K562 (cell line): ENCODE measurements around the gene FSTL4. TPM values are rescaled to one million over a fixed set of nuclear protein-coding genes. Genes with fewer than 3 reads are reported as not detected.

Experiments
- ATAC-seq: fragments of 200-7000 bp; cut with Tn5 transposase; 3 replicates; pipeline ENCODE4 v1.9.1; 2020; ENCODE audit warnings: moderate library complexity
- BruUV-seq: library from RNA; stranded (reverse); fragments of 400-500 nt; replicated peaks from 2 replicates; lab custom pipeline; 2021; lab: Mats Ljungman, UMichigan
- CTCF ChIA-PET: fragments of 300-600 bp; formaldehyde crosslinking; extraction: SDS; loops from one replicate; lab custom pipeline; 2021; ENCODE audit warnings: low intra/inter-chr PET ratio; lab: Yijun Ruan, JAX
- POLR2A ChIA-PET: fragments of 300-600, 350-650 bp; sonication (Branson Sonifier 250); formaldehyde crosslinking; extraction: SDS; loops from one replicate; lab custom pipeline; 2021; ENCODE audit warnings: antibody characterized with exemption, inconsistent platforms; lab: Yijun Ruan, JAX
- DNase-seq, 4 experiments: peaks; one replicate each; pipeline versions ENCODE4 v3.0.0 to v3.0.0-alpha.2; 2011 to 2018; ENCODE audit warnings: low spot score in 3 of 4, mixed read lengths in 3 of 4; ENCODE audit errors: extremely low read depth in 1 of 4
- FAIRE-seq: peaks from 2 replicates; lab custom pipeline; 2011; peaks lifted over from hg19 to GRCh38; lab: Jason Lieb, UNC
- H2AFZ ChIP-seq: 2 replicates; pipeline ENCODE4 v1.6.0; 2011; ENCODE audit warnings: low read depth, low read length, control low read depth, inconsistent platforms
- H3K27ac ChIP-seq: fragments of 200-600 bp; 3 replicates; pipeline ENCODE4 v1.8.0; 2011; ENCODE audit warnings: low read depth, mild to moderate bottlenecking, control low read depth, inconsistent platforms, low read length, moderate library complexity, mixed read lengths; ENCODE audit errors: extremely low read depth
- H3K27me3 ChIP-seq, 2 experiments: fragments of 300-600 bp in 1 of 2; 2 replicates in 1 of 2; 3 replicates in 1 of 2; pipeline versions ENCODE4 v1.6.0 to v1.8.0; 2011; ENCODE audit warnings: inconsistent platforms in 2 of 2, low read length in 2 of 2, mild to moderate bottlenecking in 1 of 2, mixed read lengths in 1 of 2, moderate library complexity in 1 of 2; ENCODE audit not compliant: control insufficient read depth in 2 of 2, insufficient read depth in 2 of 2
- H3K36me3 ChIP-seq: fragments of 300-600 bp; 3 replicates; pipeline ENCODE4 v1.8.0; 2011; ENCODE audit warnings: mild to moderate bottlenecking, low read length, inconsistent platforms; ENCODE audit not compliant: control insufficient read depth, insufficient read depth
- H3K4me1 ChIP-seq, 2 experiments: fragments of 200-600 bp in 1 of 2; replicated peaks in 1 of 2; 2 replicates in 1 of 2; 3 replicates in 1 of 2; pipeline versions ENCODE4 v1.5.1 to v1.8.0; 2011; ENCODE audit warnings: inconsistent platforms in 2 of 2, low read length in 2 of 2, mild to moderate bottlenecking in 1 of 2, mixed read lengths in 1 of 2, moderate library complexity in 1 of 2; ENCODE audit not compliant: control insufficient read depth in 2 of 2, insufficient read depth in 2 of 2
- H3K4me2 ChIP-seq: 2 replicates; pipeline ENCODE4 v1.6.1; 2011; ENCODE audit warnings: low read length, control low read depth, inconsistent platforms, mixed read lengths; ENCODE audit not compliant: insufficient read depth
- H3K4me3 ChIP-seq: fragments of 200-600 bp; sonication (generic), shearing (Covaris generic); 2 replicates; pipeline ENCODE4 v1.5.1; 2016; ENCODE audit warnings: control low read depth, inconsistent platforms
- H3K79me2 ChIP-seq: fragments of 200-600 bp; 3 replicates; pipeline ENCODE4 v1.8.0; 2011; ENCODE audit warnings: low read length, inconsistent platforms; ENCODE audit not compliant: control insufficient read depth, insufficient read depth
- H3K9ac ChIP-seq, 2 experiments: 2 replicates each; pipeline versions ENCODE4 v1.6.0 to v1.6.1; 2011; ENCODE audit warnings: low read depth in 2 of 2, low read length in 2 of 2, control low read depth in 1 of 2, inconsistent platforms in 1 of 2, mild to moderate bottlenecking in 1 of 2, mixed read lengths in 1 of 2; ENCODE audit not compliant: insufficient read depth in 1 of 2
- H3K9me1 ChIP-seq: one replicate; pipeline ENCODE4 v1.6.0; 2011; ENCODE audit warnings: inconsistent platforms, mild to moderate bottlenecking, low read length, moderate library complexity; ENCODE audit not compliant: control insufficient read depth, insufficient read depth
- H3K9me3 ChIP-seq: replicated peaks from 2 replicates; pipeline ENCODE4 v1.5.1; 2011; ENCODE audit warnings: low read depth, low read length, inconsistent platforms; ENCODE audit not compliant: control insufficient read depth, insufficient read depth
- H4K20me1 ChIP-seq: replicated peaks from 2 replicates; pipeline ENCODE4 v1.6.1; 2011; ENCODE audit warnings: low read length, inconsistent platforms, mixed read lengths; ENCODE audit not compliant: control insufficient read depth, insufficient read depth
- E2F4 ChIP-seq: sonication (generic); formaldehyde crosslinking; IDR thresholded peaks from 2 replicates; pipeline ENCODE4 v1.8.0; 2022; ENCODE audit warnings: mild to moderate bottlenecking, low read depth, missing genetic modification reagents
- HDAC1 ChIP-seq, 2 experiments: fragments of 450-650 bp; IDR thresholded peaks; 2 replicates each; pipeline ENCODE4 v1.6.1; 2016 to 2017; ENCODE audit warnings: inconsistent platforms in 1 of 2, mild to moderate bottlenecking in 1 of 2, moderate library complexity in 1 of 2
- HNRNPH1 ChIP-seq: fragments of 200-400 bp; formaldehyde crosslinking; optimal IDR thresholded peaks from 2 replicates; pipeline ENCODE3; 2017; ENCODE audit warnings: low read depth, mild to moderate bottlenecking, low read length, moderate library complexity
- MTA2 ChIP-seq: fragments of 450-650 bp; IDR thresholded peaks from 2 replicates; pipeline ENCODE4 v1.6.1; 2016; ENCODE audit warnings: low read depth
- MYNN ChIP-seq, 2 experiments: sonication (generic); formaldehyde crosslinking in 1 of 2; IDR thresholded peaks; 2 replicates each; pipeline versions ENCODE4 v1.5.0 to v1.6.1; 2016 to 2020; ENCODE audit warnings: antibody characterized with exemption in 1 of 2, missing genetic modification reagents in 1 of 2
- TEAD4 ChIP-seq, 2 experiments: sonication (generic) in 1 of 2; formaldehyde crosslinking in 1 of 2; IDR thresholded peaks; 2 replicates each; pipeline versions ENCODE4 v1.6.1 to v1.8.0; 2012 to 2022; ENCODE audit warnings: borderline replicate concordance in 1 of 2, inconsistent platforms in 1 of 2, low read length in 1 of 2, mild to moderate bottlenecking in 1 of 2, missing genetic modification reagents in 1 of 2
- ZNF3 ChIP-seq: fragments of 250-450 bp; sonication (Bioruptor Pico); IDR thresholded peaks from 2 replicates; pipeline ENCODE4 v1.5.0; 2021; ENCODE audit warnings: mild to moderate bottlenecking, moderate library complexity
- WGBS: fragments of 100-300 bp; shearing (Covaris generic); methylation state at CpG from one replicate; pipeline ENCODE4 v1.1.6; 2016; ENCODE audit warnings: low coverage, mixed read lengths; ENCODE audit not compliant: insufficient coverage; ENCODE audit errors: missing lambda C conversion rate; 5-methylcytosine and 5-hydroxymethylcytosine counted together
- in situ Hi-C: fragments of 300-500 bp; cut with MboI; formaldehyde crosslinking; loops from 4 replicates; pipeline ENCODE4 v1.15.0; 2018; ENCODE audit warnings: inconsistent platforms, mixed read lengths
- intact Hi-C: fragments of 100-400 bp; cut with micrococcal nuclease; formaldehyde crosslinking; loops from 2 replicates; pipeline ENCODE4 v1.14.2; 2022
- polyA plus RNA-seq, 8 experiments: library from polyadenylated mRNA; depleted of rRNA in 4 of 8; stranded (reverse) in 5 of 8; unstranded in 3 of 8; fragments of >200 nt; fragmentation: Nextera tagmentation in 2 of 8; fragmentation: Illumina TruSeq in 1 of 8; extraction: Ambion mirVana in 2 of 8; extraction: Trizol in 1 of 8; gene quantifications; 2 replicates each; pipeline versions ENCODE4 v1.2.1 to v1.2.3, GENCODE V29; 2011 to 2014; ENCODE audit warnings: inconsistent platforms in 1 of 8, missing spikeins in 1 of 8
- total RNA-seq, 7 experiments: library from RNA; depleted of rRNA in 6 of 7; stranded (reverse); fragments of >200 nt in 6 of 7; fragmentation: Illumina TruSeq in 2 of 7; extraction: Trizol in 2 of 7; gene quantifications; 2 replicates each; pipeline versions ENCODE4 v1.2.1 to v1.2.3, GENCODE V29; 2011 to 2021; ENCODE audit warnings: low replicate concordance in 1 of 7
- TF ChIP-seq, protein P1 (sequence below): sonication (generic); formaldehyde crosslinking; IDR thresholded peaks from 2 replicates; pipeline ENCODE4 v1.8.0; 2022; ENCODE audit warnings: mild to moderate bottlenecking, missing genetic modification reagents

Gene FSTL4
- total and polyA plus RNA-seq, 9 of the 15 experiments (the other 6 are each of a cell fraction or from before 2014, with no cell fraction given): 0.08 to 0.18 (median 0.10) TPM; not detected in 5

GRCh38 chr5:133599044-133599443, 13.3 kb downstream of the FSTL4 start:
- in situ Hi-C loops: no loop called here
- intact Hi-C loops: no loop called here
- no TSS peak for BruUV-seq
- H3K27me3 ChIP-seq: peaks cover 0 to 24% of the 10 kb centered on the region in 2 experiments; a peak in 3 of 5 replicates
- DNase-seq: no peak
- no peak overlapping the region for H3K4me2 ChIP-seq
- 0% methylated on average over 8 of the region's 8 CpGs for WGBS
- FAIRE-seq: no peak
- H3K79me2 ChIP-seq: no peaks in the 10 kb centered on the region
- no peaks in the 10 kb centered on the region for H3K9me3 ChIP-seq
- no peaks in the 10 kb centered on the region for H3K9me1 ChIP-seq
- CTCF ChIA-PET: no interaction called here
- no peak for TF ChIP-seq E2F4
- TF ChIP-seq HNRNPH1: no peak
- no peak for TF ChIP-seq ZNF3 (CRISPR knock-in tag)
- TF ChIP-seq, protein P1, sequence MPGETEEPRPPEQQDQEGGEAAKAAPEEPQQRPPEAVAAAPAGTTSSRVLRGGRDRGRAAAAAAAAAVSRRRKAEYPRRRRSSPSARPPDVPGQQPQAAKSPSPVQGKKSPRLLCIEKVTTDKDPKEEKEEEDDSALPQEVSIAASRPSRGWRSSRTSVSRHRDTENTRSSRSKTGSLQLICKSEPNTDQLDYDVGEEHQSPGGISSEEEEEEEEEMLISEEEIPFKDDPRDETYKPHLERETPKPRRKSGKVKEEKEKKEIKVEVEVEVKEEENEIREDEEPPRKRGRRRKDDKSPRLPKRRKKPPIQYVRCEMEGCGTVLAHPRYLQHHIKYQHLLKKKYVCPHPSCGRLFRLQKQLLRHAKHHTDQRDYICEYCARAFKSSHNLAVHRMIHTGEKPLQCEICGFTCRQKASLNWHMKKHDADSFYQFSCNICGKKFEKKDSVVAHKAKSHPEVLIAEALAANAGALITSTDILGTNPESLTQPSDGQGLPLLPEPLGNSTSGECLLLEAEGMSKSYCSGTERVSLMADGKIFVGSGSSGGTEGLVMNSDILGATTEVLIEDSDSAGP (CRISPR knock-in tag): no peak
- TF ChIP-seq MTA2: no peak
- no peak for TF ChIP-seq MYNN (IDR thresholded peaks at IDR 0.05)
- no peak for TF ChIP-seq MYNN (CRISPR knock-in tag; IDR thresholded peaks at IDR 0.05)
- TF ChIP-seq TEAD4 (IDR thresholded peaks at IDR 0.05; ENCODE audit: low read length): no peak
- no peak for TF ChIP-seq TEAD4 (CRISPR knock-in tag; IDR thresholded peaks at IDR 0.05; ENCODE audit: borderline replicate concordance)
- TF ChIP-seq HDAC1 (IDR thresholded peaks at IDR 0.05): no peak
- no peaks in the 10 kb centered on the region for H3K36me3 ChIP-seq
- H3K9ac ChIP-seq: no peak overlapping the region
- no peaks in the 10 kb centered on the region for H3K4me1 ChIP-seq
- no peak overlapping the region for H2AFZ ChIP-seq
- no peaks in the 10 kb centered on the region for H4K20me1 ChIP-seq
- POLR2A ChIA-PET: no interaction called here
- H3K4me3 ChIP-seq: no peak overlapping the region
- H3K27ac ChIP-seq: no peak overlapping the region
- ATAC-seq: no peak
